Activated T-helper 17 cell treated with anti-CD3 and anti-CD28 coated beads, Interleukin-2, amount 50 U/mL, for 72 hours (primary cell): ENCODE data around the gene ACAN. TPM values are rescaled to one million over a fixed set of nuclear protein-coding genes. Genes with fewer than 3 reads are reported as not detected.

Experiments used
- ATAC-seq: fragments of 150-1000 bp; cut with Tn5 transposase; replicated peaks from 2 replicates; pipeline ENCODE4 v1.10.0; 2021; ENCODE audit warnings: mild to moderate bottlenecking, moderate library complexity
- H3K27ac Mint-ChIP-seq: one replicate; pipeline ENCODE4 v1.8.0; 2022; ENCODE audit warnings: mixed read lengths
- H3K27me3 Mint-ChIP-seq: one replicate; pipeline ENCODE4 v1.8.0; 2022; ENCODE audit warnings: mixed read lengths
- H3K36me3 Mint-ChIP-seq: one replicate; pipeline ENCODE4 v1.8.0; 2022; ENCODE audit warnings: low read depth, mild to moderate bottlenecking, mixed read lengths
- H3K4me1 Mint-ChIP-seq: one replicate; pipeline ENCODE4 v1.8.0; 2022; ENCODE audit warnings: mixed read lengths
- H3K4me3 Mint-ChIP-seq: one replicate; pipeline ENCODE4 v1.8.0; 2022; ENCODE audit warnings: mild to moderate bottlenecking, mixed read lengths
- H3K9me3 Mint-ChIP-seq: one replicate; pipeline ENCODE4 v1.8.0; 2022; ENCODE audit warnings: mixed read lengths
- total RNA-seq, 2 donors: library from RNA; stranded (reverse); gene quantifications; one replicate each; pipeline ENCODE4 v1.2.3, GENCODE V29; 2022

The ACAN gene
- total RNA-seq, 2 donors from 2014 or later = not detected

DNA sequence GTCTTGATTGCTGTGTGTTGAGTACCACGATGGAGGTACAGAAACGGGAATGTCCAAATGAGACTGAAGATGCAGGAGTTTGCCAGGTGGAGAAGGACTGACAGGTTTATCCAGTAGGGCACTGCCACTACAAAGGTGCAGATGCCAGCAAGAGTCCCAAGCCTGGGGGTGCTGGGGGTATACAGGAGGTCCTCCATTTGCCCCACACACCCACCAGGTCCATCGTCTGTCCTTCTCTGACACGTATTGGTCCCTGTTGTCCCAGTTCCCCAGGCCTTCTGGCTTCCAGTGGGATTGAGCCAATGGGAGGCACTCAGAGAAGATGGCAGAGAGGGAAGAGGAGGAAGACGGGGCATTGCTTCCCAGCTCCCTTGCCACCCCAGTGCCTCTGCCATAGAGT, 85.5 kb downstream of the ACAN start:
- no peak overlapping the region for H3K4me3 Mint-ChIP-seq

DNA sequence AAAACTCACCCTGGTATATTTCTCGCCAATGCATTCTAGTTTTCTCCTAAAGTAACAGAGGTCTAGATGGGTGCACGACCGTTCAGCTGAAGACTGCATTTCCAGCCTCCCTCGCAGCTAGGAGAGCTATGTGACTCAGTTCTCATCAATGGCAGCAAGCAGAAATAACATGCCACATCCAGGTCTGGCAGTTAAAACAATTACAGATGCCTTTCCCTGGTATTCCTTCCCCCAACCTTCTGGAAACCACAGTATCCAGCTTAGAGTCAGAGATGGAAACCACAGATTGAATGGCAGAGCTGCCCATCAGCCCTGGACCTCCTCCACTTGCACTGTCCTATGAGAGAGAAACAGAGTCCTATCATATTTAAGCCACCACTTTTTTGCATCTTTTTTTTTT, 87.3 kb downstream of the ACAN start:
- Mint-ChIP-seq H3K4me3 (no peak overlapping the region), H3K9me3 (no peaks in the 10 kb centered on the region), H3K36me3 (peaks cover 33% of the 10 kb centered on the region), H3K27me3 (no peaks in the 10 kb centered on the region), H3K4me1 (peaks cover 3% of the 10 kb centered on the region), H3K27ac (no peak overlapping the region)
- no peak for ATAC-seq

More for the DNA sequence above, 85.5 kb downstream of the ACAN start:
- Mint-ChIP-seq H3K4me1 (no peaks in the 10 kb centered on the region), H3K36me3 (peaks cover 51% of the 10 kb centered on the region), H3K9me3 (no peaks in the 10 kb centered on the region), H3K27ac (no peak overlapping the region), H3K27me3 (no peaks in the 10 kb centered on the region)
- ATAC-seq = no peak

DNA sequence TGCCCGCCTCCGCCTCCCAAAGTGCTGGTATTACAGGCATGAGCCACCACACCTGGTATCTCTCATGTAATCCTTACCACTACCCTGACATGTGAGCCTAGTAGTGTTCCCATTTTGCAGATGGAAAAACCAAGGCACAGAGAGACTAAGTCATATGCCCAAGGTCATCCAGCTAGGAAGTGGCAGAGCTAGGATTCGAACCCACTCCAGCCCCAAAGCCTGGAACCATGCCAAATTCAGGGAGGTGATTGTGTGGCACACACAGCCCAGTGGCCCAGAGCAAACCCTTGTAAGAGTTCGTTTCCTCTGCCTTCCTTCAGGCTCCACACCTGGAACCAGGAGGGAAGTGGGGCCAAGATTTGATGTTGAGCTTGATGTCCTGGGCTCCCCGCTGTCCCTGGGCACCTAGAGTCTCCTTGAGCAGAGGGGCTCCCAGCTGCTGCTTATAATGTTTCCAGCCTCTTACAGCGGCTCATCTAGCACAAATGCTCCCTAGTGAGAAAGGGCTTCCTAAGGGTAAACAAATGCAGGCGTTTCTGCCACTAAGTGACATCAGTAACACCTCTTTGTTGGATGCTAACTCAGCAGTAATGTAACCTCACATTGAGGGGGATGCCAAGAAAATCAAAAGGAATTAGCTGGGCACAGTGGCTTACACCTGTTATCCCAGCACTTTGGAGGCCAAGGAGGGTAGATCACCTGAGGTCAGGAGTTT, 88.5 kb downstream of the ACAN start:
- Mint-ChIP-seq H3K4me1 (peaks cover 8% of the 10 kb centered on the region), H3K27me3 (no peaks in the 10 kb centered on the region), H3K4me3 (no peak overlapping the region), H3K9me3 (no peaks in the 10 kb centered on the region), H3K36me3 (peaks cover 22% of the 10 kb centered on the region), H3K27ac (no peak overlapping the region)
- ATAC-seq = no peak

DNA sequence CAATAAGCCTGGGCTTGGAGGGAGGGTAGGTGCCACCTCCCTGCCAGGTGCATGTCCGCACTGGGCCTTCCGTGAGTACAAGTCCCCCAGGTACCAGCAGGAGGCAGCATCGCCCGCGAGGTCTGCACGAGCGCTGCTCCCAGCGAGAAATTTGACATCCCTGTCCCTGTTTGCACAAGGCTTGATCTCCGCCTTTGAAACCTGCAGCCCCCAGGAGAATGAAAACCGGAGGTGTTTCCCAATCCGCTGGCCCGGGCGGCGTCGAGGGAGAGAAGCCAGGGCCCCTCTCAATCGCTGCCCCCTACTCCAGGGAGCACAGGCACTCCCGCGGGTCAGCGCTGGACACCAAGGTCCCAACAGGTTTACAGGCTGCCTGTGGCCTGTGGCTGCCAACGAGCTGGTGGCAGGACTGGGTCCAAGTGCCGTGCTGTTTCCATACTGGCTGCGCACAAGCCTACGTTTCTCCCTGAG, 91.1 kb downstream of the ACAN start:
- H3K4me3 Mint-ChIP-seq = peak overlapping the region; percentile 78
- H3K36me3 Mint-ChIP-seq = peaks cover 11% of the 10 kb centered on the region
- H3K27ac Mint-ChIP-seq = no peak overlapping the region
- H3K9me3 Mint-ChIP-seq = no peaks in the 10 kb centered on the region
- H3K4me1 Mint-ChIP-seq = peaks cover 15% of the 10 kb centered on the region
- peak; percentile 84 for ATAC-seq
- H3K27me3 Mint-ChIP-seq = no peaks in the 10 kb centered on the region

DNA sequence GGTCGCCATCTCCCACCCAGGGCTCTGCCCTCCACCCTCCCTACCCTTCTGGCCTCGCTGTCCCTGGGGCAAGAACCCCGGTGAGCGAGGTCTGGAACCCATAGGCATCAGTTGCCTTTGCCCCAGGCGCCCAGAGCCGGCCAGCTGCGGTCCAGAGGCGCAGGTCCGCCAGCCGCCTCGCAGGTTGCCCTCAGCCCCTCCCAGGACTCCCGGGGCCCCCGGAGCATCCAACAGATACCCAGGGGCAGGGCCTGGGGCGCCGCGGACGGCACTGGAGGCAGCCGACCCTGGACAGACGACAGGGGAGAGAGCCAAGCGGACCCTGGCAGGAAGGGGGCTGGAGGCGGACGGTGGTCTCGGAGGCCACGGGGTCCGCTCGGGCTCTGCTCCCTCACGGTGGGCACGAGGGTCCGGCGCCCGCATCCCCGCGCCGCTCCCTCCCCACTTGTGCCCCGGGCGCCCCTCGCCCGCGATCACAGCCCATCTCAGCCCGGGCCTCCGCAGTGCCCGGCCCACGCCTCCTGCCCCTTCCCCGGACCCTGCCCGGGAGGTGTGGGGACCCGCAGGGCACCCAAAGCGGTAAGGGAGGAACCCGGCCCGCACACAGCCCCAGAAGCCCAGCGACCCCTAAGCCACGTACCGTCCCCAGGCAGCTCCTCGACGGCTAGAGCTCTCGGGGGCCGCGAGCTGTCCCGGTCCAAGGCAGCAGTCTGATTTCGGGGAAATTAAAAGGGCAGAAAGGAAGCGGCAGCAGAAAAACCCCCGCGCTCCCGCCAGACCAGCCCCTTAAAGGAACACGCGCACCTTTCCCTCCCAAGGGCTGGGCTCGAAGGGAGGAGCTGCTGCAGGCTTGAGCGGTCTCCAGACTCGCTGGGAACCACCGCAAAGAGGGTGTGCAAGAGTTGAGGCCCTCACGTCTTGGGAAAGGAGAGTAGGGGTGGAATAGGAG, 91.9 kb downstream of the ACAN start, which contains the start of gene HAPLN3:
TSS of gene HAPLN3 (minus strand) at position 726 of the 949 bp plus-strand sequence. CDS start 8,246 bp downstream, outside the sequence.
- Mint-ChIP-seq H3K4me1 (peaks cover 15% of the 10 kb centered on the region), H3K27ac (peak within 1 kb of the TSS; percentile 81), H3K27me3 (no peaks in the 10 kb centered on the region), H3K9me3 (no peaks in the 10 kb centered on the region), H3K4me3 (peak within 1 kb of the TSS; percentile 89), H3K36me3 (peaks cover 5% of the 10 kb centered on the region)
- peak; percentile 65 for ATAC-seq

DNA sequence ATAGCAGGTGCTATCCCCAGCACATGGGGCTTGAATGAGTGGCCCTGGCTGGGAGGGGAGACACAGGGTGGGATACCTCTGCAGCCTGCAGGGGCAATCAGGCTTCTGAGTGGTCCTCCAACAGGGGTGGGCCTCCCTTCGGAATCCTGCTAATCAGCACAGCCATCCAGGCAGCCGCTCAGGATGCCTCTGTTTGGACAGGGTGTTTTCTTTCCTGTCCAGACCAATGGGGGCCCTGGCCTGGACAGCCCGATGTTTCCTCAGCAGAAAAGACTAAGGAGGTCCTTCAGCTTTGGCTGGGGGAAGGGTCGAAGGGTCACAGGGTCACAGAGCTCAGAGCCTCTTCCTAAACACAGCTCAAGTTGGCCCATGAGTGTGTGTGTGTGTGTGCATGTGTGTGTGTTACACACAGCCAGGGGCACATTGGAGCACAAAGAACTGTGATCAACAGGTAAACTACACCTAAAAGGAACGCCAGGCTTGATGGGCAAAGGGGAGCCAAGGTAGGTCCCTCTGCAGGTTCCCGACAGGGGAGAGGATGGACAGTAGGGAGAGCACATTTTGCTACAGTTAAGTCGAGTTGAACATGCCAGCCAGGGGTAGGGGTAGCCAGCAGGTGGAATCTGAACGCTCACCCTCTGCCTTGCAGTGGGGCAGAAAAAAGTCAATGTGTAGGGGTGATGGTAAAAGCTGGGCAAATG, 93.2 kb downstream of the ACAN start:
- Mint-ChIP-seq H3K27me3 (no peaks in the 10 kb centered on the region), H3K27ac (no peak overlapping the region), H3K9me3 (no peaks in the 10 kb centered on the region), H3K36me3 (peaks cover 1% of the 10 kb centered on the region), H3K4me1 (peaks cover 21% of the 10 kb centered on the region), H3K4me3 (no peak overlapping the region)
- no peak for ATAC-seq

DNA sequence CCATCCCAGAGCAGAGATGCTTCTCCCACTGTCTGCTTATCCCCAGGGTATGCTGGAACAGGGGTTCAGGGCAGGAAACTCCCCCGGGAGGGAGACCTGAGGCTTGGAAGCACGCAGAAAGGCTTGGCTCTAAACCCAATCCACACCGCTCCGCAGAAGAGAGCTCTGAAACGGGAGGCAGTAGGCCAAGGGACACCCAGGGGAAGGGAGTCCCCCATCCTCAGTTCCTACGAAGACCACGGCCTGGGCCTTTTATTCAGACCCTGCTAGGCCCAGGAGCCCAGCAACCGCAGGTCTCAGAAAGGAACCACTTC, 93.9 kb downstream of the ACAN start:
- H3K27me3 Mint-ChIP-seq = no peaks in the 10 kb centered on the region
- ATAC-seq = no peak
- no peak overlapping the region for H3K27ac Mint-ChIP-seq
- H3K4me1 Mint-ChIP-seq = peaks cover 26% of the 10 kb centered on the region
- H3K9me3 Mint-ChIP-seq = no peaks in the 10 kb centered on the region
- no peaks in the 10 kb centered on the region for H3K36me3 Mint-ChIP-seq
- H3K4me3 Mint-ChIP-seq = no peak overlapping the region

DNA sequence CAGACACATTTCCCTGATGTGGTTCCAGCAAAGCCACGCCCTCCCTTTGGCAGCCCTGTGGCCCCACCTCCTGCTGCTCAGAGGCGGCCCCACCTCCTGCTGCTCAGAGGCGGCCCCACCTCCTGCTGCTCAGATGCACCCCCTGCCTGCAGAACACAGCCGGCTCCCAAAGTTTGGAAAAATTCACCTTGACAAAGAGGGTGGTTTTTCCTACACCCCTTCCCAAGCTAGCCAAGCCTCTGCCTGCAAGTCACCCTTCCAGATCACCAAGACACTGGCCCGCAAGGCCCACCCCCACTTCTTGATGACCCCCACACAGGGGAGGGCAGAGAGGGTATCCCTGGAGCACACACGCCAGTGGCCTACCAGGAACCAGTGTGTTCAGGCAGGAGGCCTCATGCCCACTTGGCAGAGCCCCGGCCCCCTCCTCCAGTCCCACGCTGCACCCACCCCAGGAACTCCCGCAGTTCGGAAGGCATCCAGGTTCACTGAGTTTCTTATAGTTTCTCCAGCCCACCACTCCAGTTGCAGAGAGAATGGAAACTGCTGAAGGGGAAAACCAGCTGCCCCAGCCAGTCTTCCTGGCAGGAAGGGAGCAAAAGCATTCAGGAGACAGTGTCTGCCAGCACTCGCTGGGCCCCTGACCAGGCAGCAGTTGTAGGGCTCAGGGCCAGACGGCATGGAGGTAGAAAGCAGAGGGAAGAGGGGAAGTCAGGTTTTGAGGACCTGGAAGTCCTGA, 94.4 kb downstream of the ACAN start:
- H3K4me3 Mint-ChIP-seq = no peak overlapping the region
- H3K36me3 Mint-ChIP-seq = no peaks in the 10 kb centered on the region
- no peak overlapping the region for H3K27ac Mint-ChIP-seq
- no peaks in the 10 kb centered on the region for H3K9me3 Mint-ChIP-seq
- H3K27me3 Mint-ChIP-seq = no peaks in the 10 kb centered on the region
- no peak for ATAC-seq
- peaks cover 28% of the 10 kb centered on the region for H3K4me1 Mint-ChIP-seq

DNA sequence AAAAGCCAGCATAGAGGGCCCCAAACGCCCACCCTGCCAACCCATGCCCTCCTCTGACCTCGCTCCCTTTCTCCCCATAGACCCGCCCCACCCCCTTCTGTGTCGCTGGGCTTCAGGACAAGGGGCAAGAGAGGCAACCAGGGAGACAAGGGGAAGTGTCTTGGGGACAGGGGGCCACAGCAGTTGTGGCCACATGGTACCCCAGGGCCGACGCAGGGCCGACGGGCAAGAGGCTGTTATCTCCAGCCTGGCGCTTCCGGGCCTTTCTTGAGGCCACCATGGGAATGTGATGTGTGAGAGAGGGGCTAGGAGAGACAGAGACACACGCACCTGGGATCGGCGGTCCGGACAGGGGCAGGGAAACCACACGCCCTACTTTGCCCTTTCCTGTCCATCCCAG, 95.5 kb downstream of the ACAN start:
- Mint-ChIP-seq H3K9me3 (no peaks in the 10 kb centered on the region), H3K4me3 (no peak overlapping the region), H3K27me3 (no peaks in the 10 kb centered on the region), H3K36me3 (no peaks in the 10 kb centered on the region), H3K4me1 (peaks cover 30% of the 10 kb centered on the region), H3K27ac (no peak overlapping the region)
- no peak for ATAC-seq

DNA sequence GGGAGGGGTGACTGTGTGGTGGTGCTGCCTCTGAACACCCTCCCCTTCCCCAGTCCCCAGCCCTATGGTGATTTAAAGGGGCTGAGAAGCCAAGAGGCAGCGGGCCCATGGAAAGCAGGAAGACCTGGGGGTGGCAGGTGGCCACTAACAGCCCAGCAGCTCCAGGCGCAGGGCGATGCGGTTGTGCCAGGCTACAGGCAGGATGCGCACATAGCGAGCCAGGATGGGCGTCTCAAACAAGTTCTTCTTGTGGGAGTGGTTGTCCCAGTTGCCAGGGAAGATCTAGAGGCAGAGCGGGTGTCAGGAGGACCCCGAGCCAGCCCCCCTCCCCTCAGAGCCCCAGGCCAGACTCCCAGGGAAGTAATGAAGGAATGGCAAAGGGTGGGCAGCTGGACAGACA, 96.0 kb downstream of the ACAN start:
- ATAC-seq = no peak
- no peak overlapping the region for H3K4me3 Mint-ChIP-seq
- peaks cover 34% of the 10 kb centered on the region for H3K4me1 Mint-ChIP-seq
- H3K27ac Mint-ChIP-seq = no peak overlapping the region
- no peaks in the 10 kb centered on the region for H3K36me3 Mint-ChIP-seq
- no peaks in the 10 kb centered on the region for H3K27me3 Mint-ChIP-seq
- no peaks in the 10 kb centered on the region for H3K9me3 Mint-ChIP-seq

DNA sequence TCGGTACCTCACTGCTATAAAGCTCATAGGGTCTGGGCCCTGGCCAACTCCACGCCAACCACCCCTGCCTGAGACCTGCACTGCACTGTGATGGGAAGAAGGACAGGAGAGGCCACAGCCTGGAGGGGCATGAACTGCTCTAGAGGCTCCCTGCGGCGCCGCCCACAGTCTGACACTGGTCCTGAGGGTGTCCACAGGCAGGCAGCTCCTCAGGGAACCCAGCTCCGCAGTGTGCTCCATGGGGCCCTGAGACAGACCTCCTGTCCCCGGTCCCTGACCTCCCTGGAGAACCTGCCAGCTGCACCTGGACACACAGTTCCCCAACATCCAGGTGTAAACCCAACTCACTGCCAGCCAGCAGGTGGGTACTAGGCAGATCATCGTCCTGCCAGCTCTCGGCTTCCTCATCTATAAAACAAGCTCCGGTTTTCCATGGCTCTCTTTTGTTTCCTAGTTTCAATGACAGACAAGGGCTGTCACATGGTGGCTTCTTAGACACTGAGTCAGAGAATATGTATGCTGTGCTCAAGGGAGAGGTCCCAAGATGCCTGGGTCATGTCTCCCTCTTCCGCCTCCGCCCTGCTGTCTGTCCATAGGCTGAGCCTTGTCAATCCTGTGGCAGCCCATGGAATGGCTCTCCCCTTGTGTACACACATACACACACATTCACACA, 97.2 kb downstream of the ACAN start:
- Mint-ChIP-seq H3K4me1 (peaks cover 35% of the 10 kb centered on the region), H3K27ac (no peak overlapping the region), H3K9me3 (no peaks in the 10 kb centered on the region), H3K4me3 (no peak overlapping the region), H3K27me3 (no peaks in the 10 kb centered on the region), H3K36me3 (no peaks in the 10 kb centered on the region)
- ATAC-seq = no peak

DNA sequence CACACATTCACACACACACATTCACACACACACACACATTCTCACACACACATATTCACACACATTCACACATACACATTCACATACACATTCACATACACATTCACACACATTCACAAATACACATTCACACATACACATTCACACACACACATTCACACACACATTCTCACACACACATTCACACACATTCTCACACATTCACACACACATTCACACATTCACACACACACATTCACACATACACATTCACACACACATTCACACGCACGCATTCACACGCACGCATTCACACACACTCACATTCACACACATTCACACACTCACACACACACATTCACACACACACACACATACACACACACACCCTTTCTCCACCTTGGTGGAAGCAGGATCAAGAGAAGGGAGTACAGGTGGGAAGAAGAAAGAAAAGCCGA, 97.8 kb downstream of the ACAN start:
- no peak for ATAC-seq
- Mint-ChIP-seq H3K4me3 (no peak overlapping the region), H3K27me3 (no peaks in the 10 kb centered on the region), H3K4me1 (peaks cover 32% of the 10 kb centered on the region), H3K9me3 (no peaks in the 10 kb centered on the region), H3K36me3 (no peaks in the 10 kb centered on the region), H3K27ac (no peak overlapping the region)

DNA sequence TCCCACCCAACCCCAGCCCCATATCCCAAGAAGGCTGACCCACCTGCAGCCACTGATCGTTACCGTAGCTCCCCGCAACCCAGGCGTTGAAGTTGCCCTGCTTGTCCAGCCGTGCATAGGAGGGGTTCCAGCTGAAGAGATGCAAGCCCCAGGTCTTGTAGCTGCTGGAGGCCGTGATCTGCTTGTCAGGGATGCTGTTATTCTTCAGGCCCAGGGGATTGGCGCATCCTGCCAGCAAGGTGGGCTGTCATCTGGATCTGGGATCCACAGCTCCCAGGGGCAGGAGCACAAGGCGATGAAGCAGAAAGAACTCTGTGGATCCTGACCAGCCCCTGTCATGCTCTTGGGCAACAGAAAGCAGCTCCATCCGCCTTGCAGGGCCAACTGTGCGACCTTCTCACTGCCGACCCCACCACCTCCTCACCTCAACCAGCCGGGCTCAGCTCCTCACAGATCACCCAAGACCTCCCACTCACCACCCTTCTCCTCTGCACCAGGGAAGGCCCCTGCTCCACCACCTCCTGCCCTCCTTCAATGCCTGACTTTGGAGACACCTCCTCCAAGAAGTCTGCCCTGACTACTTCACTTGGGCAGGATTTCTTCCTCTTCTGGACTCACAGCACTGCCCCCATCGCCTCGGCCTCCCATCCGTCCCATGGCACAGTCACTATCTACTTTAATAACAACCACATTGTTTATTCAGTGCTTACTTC, 98.4 kb downstream of the ACAN start:
- Mint-ChIP-seq H3K27me3 (no peaks in the 10 kb centered on the region), H3K36me3 (no peaks in the 10 kb centered on the region), H3K9me3 (no peaks in the 10 kb centered on the region), H3K27ac (peak overlapping the region; percentile 81), H3K4me1 (peaks cover 29% of the 10 kb centered on the region), H3K4me3 (peak overlapping the region; percentile 10)
- ATAC-seq = no peak
